ENCODE results near the gene SGF29. TPM values are rescaled to one million over a fixed set of nuclear protein-coding genes. Genes with fewer than 3 reads are reported as not detected.
A peak's percentile ranks its signal among the peaks of the same experiment; 100 is the strongest.

Gene SGF29
- total and polyA plus RNA-seq, 9 of the 15 experiments (the other 6 are each of a cell fraction or from before 2014, with no cell fraction given) = 2.6 to 36.1 (median 21.2) TPM

GRCh38 chr16:28538733-28539596 lies 14.8 kb upstream of the SGF29 start, which contains the start of gene NUPR1 (continued):
- TF ChIP-seq, protein P1, sequence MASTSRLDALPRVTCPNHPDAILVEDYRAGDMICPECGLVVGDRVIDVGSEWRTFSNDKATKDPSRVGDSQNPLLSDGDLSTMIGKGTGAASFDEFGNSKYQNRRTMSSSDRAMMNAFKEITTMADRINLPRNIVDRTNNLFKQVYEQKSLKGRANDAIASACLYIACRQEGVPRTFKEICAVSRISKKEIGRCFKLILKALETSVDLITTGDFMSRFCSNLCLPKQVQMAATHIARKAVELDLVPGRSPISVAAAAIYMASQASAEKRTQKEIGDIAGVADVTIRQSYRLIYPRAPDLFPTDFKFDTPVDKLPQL (IDR thresholded peaks at IDR 0.05; ENCODE audit: extremely low read depth, insufficient read length) = no peak
- TF ChIP-seq RB1 (IDR thresholded peaks at IDR 0.05; ENCODE audit: low read depth) = no peak
- TF ChIP-seq, protein P2, sequence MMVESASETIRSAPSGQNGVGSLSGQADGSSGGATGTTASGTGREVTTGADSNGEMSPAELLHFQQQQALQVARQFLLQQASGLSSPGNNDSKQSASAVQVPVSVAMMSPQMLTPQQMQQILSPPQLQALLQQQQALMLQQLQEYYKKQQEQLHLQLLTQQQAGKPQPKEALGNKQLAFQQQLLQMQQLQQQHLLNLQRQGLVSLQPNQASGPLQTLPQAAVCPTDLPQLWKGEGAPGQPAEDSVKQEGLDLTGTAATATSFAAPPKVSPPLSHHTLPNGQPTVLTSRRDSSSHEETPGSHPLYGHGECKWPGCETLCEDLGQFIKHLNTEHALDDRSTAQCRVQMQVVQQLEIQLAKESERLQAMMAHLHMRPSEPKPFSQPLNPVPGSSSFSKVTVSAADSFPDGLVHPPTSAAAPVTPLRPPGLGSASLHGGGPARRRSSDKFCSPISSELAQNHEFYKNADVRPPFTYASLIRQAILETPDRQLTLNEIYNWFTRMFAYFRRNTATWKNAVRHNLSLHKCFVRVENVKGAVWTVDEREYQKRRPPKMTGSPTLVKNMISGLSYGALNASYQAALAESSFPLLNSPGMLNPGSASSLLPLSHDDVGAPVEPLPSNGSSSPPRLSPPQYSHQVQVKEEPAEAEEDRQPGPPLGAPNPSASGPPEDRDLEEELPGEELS (CRISPR knock-in tag; IDR thresholded peaks at IDR 0.05; ENCODE audit: borderline replicate concordance) = no peak
- TF ChIP-seq SIRT6 (IDR thresholded peaks at IDR 0.05; ENCODE audit: low read depth, low read length) = no peak
- TF ChIP-seq, protein P3, sequence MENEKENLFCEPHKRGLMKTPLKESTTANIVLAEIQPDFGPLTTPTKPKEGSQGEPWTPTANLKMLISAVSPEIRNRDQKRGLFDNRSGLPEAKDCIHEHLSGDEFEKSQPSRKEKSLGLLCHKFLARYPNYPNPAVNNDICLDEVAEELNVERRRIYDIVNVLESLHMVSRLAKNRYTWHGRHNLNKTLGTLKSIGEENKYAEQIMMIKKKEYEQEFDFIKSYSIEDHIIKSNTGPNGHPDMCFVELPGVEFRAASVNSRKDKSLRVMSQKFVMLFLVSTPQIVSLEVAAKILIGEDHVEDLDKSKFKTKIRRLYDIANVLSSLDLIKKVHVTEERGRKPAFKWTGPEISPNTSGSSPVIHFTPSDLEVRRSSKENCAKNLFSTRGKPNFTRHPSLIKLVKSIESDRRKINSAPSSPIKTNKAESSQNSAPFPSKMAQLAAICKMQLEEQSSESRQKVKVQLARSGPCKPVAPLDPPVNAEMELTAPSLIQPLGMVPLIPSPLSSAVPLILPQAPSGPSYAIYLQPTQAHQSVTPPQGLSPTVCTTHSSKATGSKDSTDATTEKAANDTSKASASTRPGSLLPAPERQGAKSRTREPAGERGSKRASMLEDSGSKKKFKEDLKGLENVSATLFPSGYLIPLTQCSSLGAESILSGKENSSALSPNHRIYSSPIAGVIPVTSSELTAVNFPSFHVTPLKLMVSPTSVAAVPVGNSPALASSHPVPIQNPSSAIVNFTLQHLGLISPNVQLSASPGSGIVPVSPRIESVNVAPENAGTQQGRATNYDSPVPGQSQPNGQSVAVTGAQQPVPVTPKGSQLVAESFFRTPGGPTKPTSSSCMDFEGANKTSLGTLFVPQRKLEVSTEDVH (IDR thresholded peaks at IDR 0.05; ENCODE audit: low read depth, partially characterized antibody) = no peak
- TF ChIP-seq, protein P4, sequence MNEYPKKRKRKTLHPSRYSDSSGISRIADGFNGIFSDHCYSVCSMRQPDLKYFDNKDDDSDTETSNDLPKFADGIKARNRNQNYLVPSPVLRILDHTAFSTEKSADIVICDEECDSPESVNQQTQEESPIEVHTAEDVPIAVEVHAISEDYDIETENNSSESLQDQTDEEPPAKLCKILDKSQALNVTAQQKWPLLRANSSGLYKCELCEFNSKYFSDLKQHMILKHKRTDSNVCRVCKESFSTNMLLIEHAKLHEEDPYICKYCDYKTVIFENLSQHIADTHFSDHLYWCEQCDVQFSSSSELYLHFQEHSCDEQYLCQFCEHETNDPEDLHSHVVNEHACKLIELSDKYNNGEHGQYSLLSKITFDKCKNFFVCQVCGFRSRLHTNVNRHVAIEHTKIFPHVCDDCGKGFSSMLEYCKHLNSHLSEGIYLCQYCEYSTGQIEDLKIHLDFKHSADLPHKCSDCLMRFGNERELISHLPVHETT (CRISPR knock-in tag; conservative IDR thresholded peaks at IDR 0.05 in 1 of 2, IDR thresholded peaks at IDR 0.05 in 1 of 2) = peak in 1 of 2 experiments; percentile 46; a peak in 1 of 4 replicates
- TF ChIP-seq ZBTB11 (CRISPR knock-in tag; IDR thresholded peaks at IDR 0.05) = no peak
- TF ChIP-seq SAP30 (IDR thresholded peaks at IDR 0.05; ENCODE audit: borderline replicate concordance, insufficient read depth, low read depth, low read length, poor library complexity, severe bottlenecking) = no peak
- TF ChIP-seq HOMEZ (CRISPR knock-in tag; IDR thresholded peaks at IDR 0.05) = no peak
- no peak for TF ChIP-seq FOXJ3 (CRISPR knock-in tag; IDR thresholded peaks at IDR 0.05)
